K562 (cell line): ENCODE measurements around the gene BTNL8. TPM values are rescaled to one million over a fixed set of nuclear protein-coding genes. Genes with fewer than 3 reads are reported as not detected.

Experiments used
- ATF1 ChIP-seq, 2 experiments: fragments of 450-650 bp in 1 of 2; IDR thresholded peaks; 2 replicates each; pipeline ENCODE4 v1.6.1; 2016; ENCODE audit warnings: missing compliant biosample characterization in 1 of 2, missing genetic modification characterization in 1 of 2
- CBX1 ChIP-seq: sonication (generic); IDR thresholded peaks from 2 replicates; pipeline ENCODE4 v1.6.1; 2016; ENCODE audit warnings: antibody characterized with exemption, low read depth, mild to moderate bottlenecking
- CC2D1A ChIP-seq: fragments of 450-650 bp; IDR thresholded peaks from 2 replicates; pipeline ENCODE4 v1.6.1; 2017; ENCODE audit warnings: mild to moderate bottlenecking
- COPS2 ChIP-seq: fragments of 450-650 bp; conservative IDR thresholded peaks from 2 replicates; pipeline ENCODE4 v1.6.1; 2016; ENCODE audit warnings: mild to moderate bottlenecking, moderate library complexity
- MTA1 ChIP-seq: fragments of 450-650 bp; IDR thresholded peaks from 2 replicates; pipeline ENCODE4 v1.6.1; 2017; ENCODE audit warnings: borderline replicate concordance
- NCOA6 ChIP-seq: fragments of 450-650 bp; IDR thresholded peaks from 2 replicates; pipeline ENCODE4 v1.6.1; 2017; ENCODE audit warnings: mild to moderate bottlenecking
- PHF20 ChIP-seq: fragments of 450-650 bp; IDR thresholded peaks from 2 replicates; pipeline ENCODE4 v1.6.1; 2018; ENCODE audit not compliant: partially characterized antibody
- POU5F1 ChIP-seq: fragments of 150-350 bp; IDR thresholded peaks from 2 replicates; pipeline ENCODE4 v1.6.1; 2014; ENCODE audit warnings: borderline replicate concordance, low read length, low read depth, mild to moderate bottlenecking; ENCODE audit not compliant: partially characterized antibody
- PRMT5 ChIP-seq: sonication (generic); formaldehyde crosslinking; IDR thresholded peaks from 2 replicates; pipeline ENCODE4 v1.5.0; 2020; ENCODE audit warnings: missing genetic modification reagents
- RBM34 ChIP-seq: fragments of 200-400 bp; formaldehyde crosslinking; IDR thresholded peaks from 2 replicates; pipeline ENCODE4 v1.6.1; 2018; ENCODE audit warnings: low read length, borderline replicate concordance; ENCODE audit not compliant: insufficient read depth
- SREBF2 ChIP-seq: sonication (generic); formaldehyde crosslinking; IDR thresholded peaks from 2 replicates; pipeline ENCODE4 v1.4.0; 2020; ENCODE audit warnings: mild to moderate bottlenecking, missing genetic modification reagents
- SRSF1 ChIP-seq: fragments of 200-400 bp; formaldehyde crosslinking; IDR thresholded peaks from 2 replicates; pipeline ENCODE4 v1.6.1; 2017; ENCODE audit warnings: mild to moderate bottlenecking, low read depth, low read length, moderate library complexity
- ZNF175 ChIP-seq: fragments of 200-800 bp; sonication (Bioruptor generic); IDR thresholded peaks from 2 replicates; pipeline ENCODE4 v1.6.1; 2016; ENCODE audit warnings: low read depth, mild to moderate bottlenecking, missing genetic modification characterization, missing compliant biosample characterization
- ZNF561 ChIP-seq: fragments of 450-650 bp; formaldehyde crosslinking; conservative IDR thresholded peaks from 2 replicates; pipeline ENCODE4 v1.4.0; 2020; ENCODE audit warnings: mild to moderate bottlenecking, moderate library complexity
- ZNF766 ChIP-seq: fragments of 200-800 bp; sonication (Bioruptor generic); conservative IDR thresholded peaks from 2 replicates; pipeline ENCODE4 v1.6.1; 2016; ENCODE audit warnings: missing genetic modification characterization, missing compliant biosample characterization
- ZZZ3 ChIP-seq: fragments of 450-650 bp; IDR thresholded peaks from 2 replicates; pipeline ENCODE4 v1.6.1; 2016; ENCODE audit warnings: antibody characterized with exemption, mild to moderate bottlenecking, moderate library complexity
- polyA plus RNA-seq, 8 experiments: library from polyadenylated mRNA; depleted of rRNA in 4 of 8; stranded (reverse) in 5 of 8; unstranded in 3 of 8; fragments of >200 nt; fragmentation: Nextera tagmentation in 2 of 8; fragmentation: Illumina TruSeq in 1 of 8; extraction: Ambion mirVana in 2 of 8; extraction: Trizol in 1 of 8; gene quantifications; 2 replicates each; pipeline versions ENCODE4 v1.2.1 to v1.2.3, GENCODE V29; 2011 to 2014; ENCODE audit warnings: inconsistent platforms in 1 of 8, missing spikeins in 1 of 8
- total RNA-seq, 7 experiments: library from RNA; depleted of rRNA in 6 of 7; stranded (reverse); fragments of >200 nt in 6 of 7; fragmentation: Illumina TruSeq in 2 of 7; extraction: Trizol in 2 of 7; gene quantifications; 2 replicates each; pipeline versions ENCODE4 v1.2.1 to v1.2.3, GENCODE V29; 2011 to 2021; ENCODE audit warnings: low replicate concordance in 1 of 7
- TF ChIP-seq, protein P1 (sequence below): fragments of 450-650 bp; IDR thresholded peaks from 2 replicates; pipeline ENCODE4 v1.6.1; 2016; ENCODE audit warnings: low read depth
- TF ChIP-seq, protein P2 (sequence below): fragments of 250-450 bp; sonication (Bioruptor Pico); IDR thresholded peaks from 2 replicates; pipeline ENCODE4 v1.9.0; 2021; ENCODE audit warnings: mild to moderate bottlenecking
- TF ChIP-seq, protein P3 (sequence below): fragments of 250-450 bp; sonication (Bioruptor Pico); IDR thresholded peaks from 2 replicates; pipeline ENCODE4 v1.4.0; 2020; ENCODE audit warnings: mild to moderate bottlenecking, moderate library complexity

The BTNL8 gene
- total and polyA plus RNA-seq, 9 of the 15 experiments (the other 6 are each of a cell fraction or from before 2014, with no cell fraction given) = 0.04 to 0.18 (median 0.07) TPM; not detected in 6

DNA sequence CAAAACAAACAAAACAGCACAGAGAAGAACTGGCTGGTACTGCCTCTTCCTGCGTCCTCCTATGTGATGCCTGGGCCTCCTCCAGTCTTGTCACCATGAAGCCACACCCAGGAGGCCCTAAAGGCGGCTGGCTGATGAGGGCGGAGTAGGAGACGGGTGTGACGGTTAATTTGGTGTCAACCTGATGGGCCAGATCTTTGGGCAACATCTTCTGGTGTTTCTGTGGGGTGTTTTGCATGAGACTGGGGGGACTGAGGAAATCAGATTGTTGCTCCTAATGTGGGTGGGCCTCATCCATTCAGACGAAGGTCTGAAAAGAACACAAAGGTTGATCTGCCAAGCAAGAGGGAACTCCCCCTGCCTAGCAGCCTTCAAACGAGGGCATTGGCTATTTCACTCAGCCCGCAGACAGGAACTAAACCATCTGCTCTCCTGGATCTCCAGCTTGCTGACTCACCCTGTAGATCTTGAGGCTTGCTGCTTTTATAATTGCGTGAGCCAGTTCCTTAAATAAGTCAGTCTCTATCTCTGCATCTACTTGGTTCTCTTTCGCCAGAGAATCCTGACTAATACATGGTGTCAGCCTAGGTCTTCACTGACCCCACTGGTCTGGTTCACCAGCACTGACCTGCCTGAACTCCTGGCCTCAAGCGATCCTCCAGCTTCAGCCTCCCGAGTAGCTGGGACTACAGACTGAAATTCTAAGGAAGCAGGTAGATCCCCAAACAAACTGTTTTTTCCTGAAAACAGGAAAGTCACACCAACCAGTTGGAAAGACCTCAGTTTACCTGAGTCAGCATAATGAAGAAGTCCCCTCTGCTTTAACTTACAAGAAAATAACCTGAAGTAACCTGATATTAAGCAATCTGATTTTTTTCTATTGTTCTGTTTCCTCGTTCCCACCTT is 25.1 kb upstream of the BTNL8 start (continued):
- TF ChIP-seq, protein P1, sequence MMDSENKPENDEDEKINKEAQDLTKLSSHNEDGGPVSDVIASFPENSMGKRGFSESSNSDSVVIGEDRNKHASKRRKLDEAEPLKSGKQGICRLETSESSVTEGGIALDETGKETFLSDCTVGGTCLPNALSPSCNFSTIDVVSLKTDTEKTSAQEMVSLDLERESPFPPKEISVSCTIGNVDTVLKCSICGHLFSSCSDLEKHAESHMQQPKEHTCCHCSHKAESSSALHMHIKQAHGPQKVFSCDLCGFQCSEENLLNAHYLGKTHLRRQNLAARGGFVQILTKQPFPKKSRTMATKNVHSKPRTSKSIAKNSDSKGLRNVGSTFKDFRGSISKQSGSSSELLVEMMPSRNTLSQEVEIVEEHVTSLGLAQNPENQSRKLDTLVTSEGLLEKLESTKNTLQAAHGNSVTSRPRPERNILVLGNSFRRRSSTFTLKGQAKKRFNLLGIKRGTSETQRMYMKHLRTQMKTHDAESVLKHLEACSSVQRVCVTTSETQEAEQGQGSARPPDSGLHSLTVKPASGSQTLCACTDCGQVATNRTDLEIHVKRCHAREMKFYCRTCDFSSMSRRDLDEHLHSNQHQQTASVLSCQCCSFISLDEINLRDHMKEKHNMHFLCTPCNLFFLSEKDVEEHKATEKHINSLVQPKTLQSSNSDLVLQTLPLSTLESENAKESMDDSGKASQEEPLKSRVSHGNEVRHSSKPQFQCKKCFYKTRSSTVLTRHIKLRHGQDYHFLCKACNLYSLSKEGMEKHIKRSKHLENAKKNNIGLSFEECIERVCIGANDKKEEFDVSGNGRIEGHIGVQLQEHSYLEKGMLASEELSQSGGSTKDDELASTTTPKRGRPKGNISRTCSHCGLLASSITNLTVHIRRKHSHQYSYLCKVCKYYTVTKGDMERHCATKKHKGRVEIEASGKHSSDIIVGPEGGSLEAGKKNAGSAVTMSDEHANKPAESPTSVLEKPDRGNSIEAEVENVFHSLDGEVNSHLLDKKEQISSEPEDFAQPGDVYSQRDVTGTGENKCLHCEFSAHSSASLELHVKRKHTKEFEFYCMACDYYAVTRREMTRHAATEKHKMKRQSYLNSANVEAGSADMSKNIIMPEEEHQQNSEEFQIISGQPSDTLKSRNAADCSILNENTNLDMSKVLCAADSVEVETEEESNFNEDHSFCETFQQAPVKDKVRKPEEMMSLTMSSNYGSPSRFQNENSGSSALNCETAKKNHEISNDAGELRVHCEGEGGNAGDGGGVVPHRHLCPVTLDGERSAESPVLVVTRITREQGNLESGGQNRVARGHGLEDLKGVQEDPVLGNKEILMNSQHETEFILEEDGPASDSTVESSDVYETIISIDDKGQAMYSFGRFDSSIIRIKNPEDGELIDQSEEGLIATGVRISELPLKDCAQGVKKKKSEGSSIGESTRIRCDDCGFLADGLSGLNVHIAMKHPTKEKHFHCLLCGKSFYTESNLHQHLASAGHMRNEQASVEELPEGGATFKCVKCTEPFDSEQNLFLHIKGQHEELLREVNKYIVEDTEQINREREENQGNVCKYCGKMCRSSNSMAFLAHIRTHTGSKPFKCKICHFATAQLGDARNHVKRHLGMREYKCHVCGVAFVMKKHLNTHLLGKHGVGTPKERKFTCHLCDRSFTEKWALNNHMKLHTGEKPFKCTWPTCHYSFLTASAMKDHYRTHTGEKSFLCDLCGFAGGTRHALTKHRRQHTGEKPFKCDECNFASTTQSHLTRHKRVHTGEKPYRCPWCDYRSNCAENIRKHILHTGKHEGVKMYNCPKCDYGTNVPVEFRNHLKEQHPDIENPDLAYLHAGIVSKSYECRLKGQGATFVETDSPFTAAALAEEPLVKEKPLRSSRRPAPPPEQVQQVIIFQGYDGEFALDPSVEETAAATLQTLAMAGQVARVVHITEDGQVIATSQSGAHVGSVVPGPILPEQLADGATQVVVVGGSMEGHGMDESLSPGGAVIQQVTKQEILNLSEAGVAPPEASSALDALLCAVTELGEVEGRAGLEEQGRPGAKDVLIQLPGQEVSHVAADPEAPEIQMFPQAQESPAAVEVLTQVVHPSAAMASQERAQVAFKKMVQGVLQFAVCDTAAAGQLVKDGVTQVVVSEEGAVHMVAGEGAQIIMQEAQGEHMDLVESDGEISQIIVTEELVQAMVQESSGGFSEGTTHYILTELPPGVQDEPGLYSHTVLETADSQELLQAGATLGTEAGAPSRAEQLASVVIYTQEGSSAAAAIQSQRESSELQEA = peak; percentile 79
- TF ChIP-seq RBM34 (no peak), ZNF766 (no peak; the same call in 1 of the 2 replicates), CC2D1A (peak; percentile 98), PRMT5 (CRISPR knock-in tag) (no peak), SRSF1 (no peak), CBX1 (peak; percentile 83; the same call in 1 of the 2 replicates), MTA1 (peak; percentile 71), ZZZ3 (no peak), PHF20 (no peak), COPS2 (no peak), ZNF561 (no peak), SREBF2 (CRISPR knock-in tag) (no peak), ATF1 (CRISPR knock-in tag; IDR thresholded peaks at IDR 0.05) (no peak), ATF1 (tag; IDR thresholded peaks at IDR 0.05) (peak; percentile 51), POU5F1 (no peak), NCOA6 (no peak), ZNF175 (CRISPR knock-in tag) (peak; percentile 70)
- TF ChIP-seq, protein P2, sequence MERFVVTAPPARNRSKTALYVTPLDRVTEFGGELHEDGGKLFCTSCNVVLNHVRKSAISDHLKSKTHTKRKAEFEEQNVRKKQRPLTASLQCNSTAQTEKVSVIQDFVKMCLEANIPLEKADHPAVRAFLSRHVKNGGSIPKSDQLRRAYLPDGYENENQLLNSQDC = no peak
- TF ChIP-seq, protein P3, sequence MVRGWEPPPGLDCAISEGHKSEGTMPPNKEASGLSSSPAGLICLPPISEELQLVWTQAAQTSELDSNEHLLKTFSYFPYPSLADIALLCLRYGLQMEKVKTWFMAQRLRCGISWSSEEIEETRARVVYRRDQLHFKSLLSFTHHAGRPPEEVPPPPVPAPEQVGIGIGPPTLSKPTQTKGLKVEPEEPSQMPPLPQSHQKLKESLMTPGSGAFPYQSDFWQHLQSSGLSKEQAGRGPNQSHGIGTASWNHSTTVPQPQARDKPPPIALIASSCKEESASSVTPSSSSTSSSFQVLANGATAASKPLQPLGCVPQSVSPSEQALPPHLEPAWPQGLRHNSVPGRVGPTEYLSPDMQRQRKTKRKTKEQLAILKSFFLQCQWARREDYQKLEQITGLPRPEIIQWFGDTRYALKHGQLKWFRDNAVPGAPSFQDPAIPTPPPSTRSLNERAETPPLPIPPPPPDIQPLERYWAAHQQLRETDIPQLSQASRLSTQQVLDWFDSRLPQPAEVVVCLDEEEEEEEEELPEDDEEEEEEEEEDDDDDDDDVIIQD = no peak
